Heart left ventricle (tissue), 13 donors: ENCODE results near the gene CLPTM1L.

Experiments used
- POLR2A ChIP-seq, 2 donors: fragments of 450-650 bp; IDR thresholded peaks; one replicate each; pipeline ENCODE4 v1.6.1; 2017; ENCODE audit warnings: antibody characterized with exemption in 2 of 2, mild to moderate bottlenecking in 2 of 2, moderate library complexity in 2 of 2
- TF ChIP-seq, protein P1 (sequence below), 12 donors: fragments of 200-600 bp; sonication (generic) in 4 of 12; IDR thresholded peaks; one replicate each; pipeline versions ENCODE4 v1.5.0 to v1.8.0; 2018 to 2022; ENCODE audit warnings: antibody characterized with exemption in 12 of 12, mild to moderate bottlenecking in 5 of 12
- donor health status: ischemic (EF 13 %, LVEDD 7.1; RV severe dilation, severe dysfunction).
- donor health status: DM: no; HTN: yes; CAD: no.
- donor health status: DM: no; HTN: no; CAD: no.
- donor health status: ischemic (EF 25% LVEDD 6.9; RV normal size, moderate dysfunction).
- donor health status: ischemic (EF 25% LVEDD 5.7; RV mildly dilated, moderate dysfunction).
- donor health status: ischemic (EF 35%, LVEDD 5.7; RV mildly dilated, moderate dysfunction).
- donor health status: nonischemic (EF 11% LVEDD 7.7; RV severe dilation, severe dysfunction).
- donor health status: DM: yes; HTN: yes; CAD: no.
- donor health status: PGD.
- donor health status: ischemic (EF 29% LVEDD 5.4; RV normal size, mild dysfunction).
- donor health status: nonischemic (EF 23%, LVEDD 6.1; RV moderate dilation, normal function).

DNA sequence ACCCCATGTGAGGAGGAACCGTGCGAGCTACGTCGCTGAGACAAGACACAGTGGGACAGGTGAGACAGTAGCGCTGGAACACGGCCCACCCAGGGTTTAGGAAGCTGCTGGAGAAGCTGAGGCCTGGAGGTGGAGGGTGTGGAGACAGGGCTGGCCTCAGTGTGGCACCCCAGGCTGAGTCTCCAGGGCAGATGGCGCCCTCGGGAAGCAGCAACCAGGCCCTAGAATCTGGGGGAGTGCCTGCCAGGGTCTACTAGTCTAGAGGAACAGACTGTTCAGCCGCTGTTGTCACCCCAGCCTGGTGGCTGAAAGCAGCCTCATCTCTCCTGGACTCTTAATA, 45.4 kb downstream of the CLPTM1L start:
- no peak for TF ChIP-seq POLR2A (IDR thresholded peaks at IDR 0.05)
- TF ChIP-seq, protein P1, sequence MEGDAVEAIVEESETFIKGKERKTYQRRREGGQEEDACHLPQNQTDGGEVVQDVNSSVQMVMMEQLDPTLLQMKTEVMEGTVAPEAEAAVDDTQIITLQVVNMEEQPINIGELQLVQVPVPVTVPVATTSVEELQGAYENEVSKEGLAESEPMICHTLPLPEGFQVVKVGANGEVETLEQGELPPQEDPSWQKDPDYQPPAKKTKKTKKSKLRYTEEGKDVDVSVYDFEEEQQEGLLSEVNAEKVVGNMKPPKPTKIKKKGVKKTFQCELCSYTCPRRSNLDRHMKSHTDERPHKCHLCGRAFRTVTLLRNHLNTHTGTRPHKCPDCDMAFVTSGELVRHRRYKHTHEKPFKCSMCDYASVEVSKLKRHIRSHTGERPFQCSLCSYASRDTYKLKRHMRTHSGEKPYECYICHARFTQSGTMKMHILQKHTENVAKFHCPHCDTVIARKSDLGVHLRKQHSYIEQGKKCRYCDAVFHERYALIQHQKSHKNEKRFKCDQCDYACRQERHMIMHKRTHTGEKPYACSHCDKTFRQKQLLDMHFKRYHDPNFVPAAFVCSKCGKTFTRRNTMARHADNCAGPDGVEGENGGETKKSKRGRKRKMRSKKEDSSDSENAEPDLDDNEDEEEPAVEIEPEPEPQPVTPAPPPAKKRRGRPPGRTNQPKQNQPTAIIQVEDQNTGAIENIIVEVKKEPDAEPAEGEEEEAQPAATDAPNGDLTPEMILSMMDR (IDR thresholded peaks at IDR 0.05) = no peak
